Measurements from ENCODE around the gene TRIM24. TPM values are rescaled to one million over a fixed set of nuclear protein-coding genes. Genes with fewer than 3 reads are reported as not detected.

TRIM24 gene
- total RNA-seq, 2 experiments from 2014 or later: 17.5 to 26.8 TPM

DNA sequence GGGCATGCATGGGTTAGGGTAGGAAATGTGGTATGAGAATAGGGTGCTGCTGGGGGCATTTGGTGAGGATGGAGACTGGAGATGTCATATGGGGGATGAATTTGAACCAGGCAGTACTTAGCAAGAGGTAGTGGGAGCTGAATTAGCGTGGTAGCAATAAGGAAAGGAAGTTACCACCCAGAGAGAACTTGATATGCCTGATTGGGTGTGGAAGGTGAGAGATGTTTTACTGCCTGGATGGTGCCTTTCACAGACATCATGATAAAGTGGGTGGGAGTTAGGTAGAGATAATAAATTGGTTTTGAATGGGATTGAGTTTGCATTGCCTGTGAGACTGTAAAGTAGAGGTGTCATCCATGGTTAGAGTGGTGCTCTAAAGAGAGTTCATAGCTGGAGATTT is 46.7 kb downstream of the TRIM24 start:
- BruUV-seq (replicated peaks): no TSS peak
- Histone ChIP-seq H3K79me2 (ENCODE audit: insufficient read depth, low read depth, low read length) (peaks cover 17% of the 10 kb centered on the region; the same call in 1 of the 2 replicates), H3K4me3 (ENCODE audit: low read depth, low read length, poor library complexity, severe bottlenecking) (no peak overlapping the region), H4K20me1 (ENCODE audit: insufficient read depth, low read length) (no peaks in the 10 kb centered on the region), H3K9me2 (ENCODE audit: insufficient read depth, low read length) (no peaks in the 10 kb centered on the region), H3K9me3 (ENCODE audit: low read length) (no peaks in the 10 kb centered on the region), H3K27ac (ENCODE audit: low read depth, low read length, poor library complexity, severe bottlenecking) (no peak overlapping the region), H3K36me3 (ENCODE audit: insufficient read depth, low read length) (peaks cover 46% of the 10 kb centered on the region), H3K4me2 (ENCODE audit: low read length) (no peak overlapping the region), H2AFZ (ENCODE audit: low read length) (no peak overlapping the region), H3K4me1 (ENCODE audit: insufficient read depth, low read length, poor library complexity, severe bottlenecking) (no peaks in the 10 kb centered on the region)
- intact Hi-C loops (cut with micrococcal nuclease; ENCODE audit: unreplicated experiment): no loop called here
- ChIA-PET POLR2A (no interaction called here), CTCF (ENCODE audit: unreplicated experiment) (no interaction called here)
- TF ChIP-seq CTCF (conservative IDR thresholded peaks at IDR 0.05; ENCODE audit: low read length) (no peak), EZH2phosphoT487 (IDR thresholded peaks at IDR 0.05; ENCODE audit: borderline replicate concordance, low read depth, low read length) (no peak)
- no peak for DNase-seq (ENCODE audit: low spot score)

DNA sequence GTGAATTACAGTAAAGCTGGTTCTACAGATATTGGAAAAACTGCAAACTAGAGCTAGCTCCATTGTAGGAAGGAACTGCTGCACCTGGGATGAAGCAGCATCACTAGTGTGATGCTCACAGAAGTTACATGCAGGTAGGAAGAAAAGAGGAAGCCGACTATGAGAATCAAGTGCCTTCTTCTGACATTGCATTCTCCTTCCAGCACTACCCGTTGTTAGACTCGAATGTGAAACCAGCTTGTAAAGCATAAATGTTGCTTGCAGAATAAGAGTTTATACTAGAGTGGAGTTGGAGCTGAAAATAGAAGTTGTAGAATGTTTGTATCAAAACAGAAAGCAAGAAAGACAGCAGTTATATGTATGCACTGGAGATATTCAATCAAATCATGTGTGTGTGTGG is 49.9 kb downstream of the TRIM24 start:
- Histone ChIP-seq H4K20me1 (ENCODE audit: insufficient read depth, low read length) (no peaks in the 10 kb centered on the region), H3K27ac (ENCODE audit: low read depth, low read length, poor library complexity, severe bottlenecking) (no peak overlapping the region), H3K9me2 (ENCODE audit: insufficient read depth, low read length) (no peaks in the 10 kb centered on the region), H3K79me2 (ENCODE audit: insufficient read depth, low read depth, low read length) (peaks cover 4% of the 10 kb centered on the region; the same call in 1 of the 2 replicates), H2AFZ (ENCODE audit: low read length) (no peak overlapping the region), H3K9me3 (ENCODE audit: low read length) (peaks cover 9% of the 10 kb centered on the region; the same call in 1 of the 2 replicates), H3K36me3 (ENCODE audit: insufficient read depth, low read length) (peaks cover 67% of the 10 kb centered on the region), H3K4me1 (ENCODE audit: insufficient read depth, low read length, poor library complexity, severe bottlenecking) (peaks cover 5% of the 10 kb centered on the region), H3K4me2 (ENCODE audit: low read length) (no peak overlapping the region), H3K4me3 (ENCODE audit: low read depth, low read length, poor library complexity, severe bottlenecking) (no peak overlapping the region)
- POLR2A ChIA-PET: interaction anchor here (0.7 to 0.8 kb wide), 2 partner anchors 10 to 261 kb away, joined by 3 to 4 read pairs; no protein-coding TSS in a partner anchor
- intact Hi-C loops (cut with micrococcal nuclease; ENCODE audit: unreplicated experiment): no loop called here
- CTCF ChIA-PET (ENCODE audit: unreplicated experiment): interaction anchor here (0.6 kb wide), 1 partner anchor 16 kb away, joined by 4 read pairs; no protein-coding TSS in a partner anchor
- DNase-seq (ENCODE audit: low spot score): no peak
- no peak for TF ChIP-seq EZH2phosphoT487 (IDR thresholded peaks at IDR 0.05; ENCODE audit: borderline replicate concordance, low read depth, low read length)
- no peak for TF ChIP-seq CTCF (conservative IDR thresholded peaks at IDR 0.05; ENCODE audit: low read length)
- no TSS peak for BruUV-seq (replicated peaks)

DNA sequence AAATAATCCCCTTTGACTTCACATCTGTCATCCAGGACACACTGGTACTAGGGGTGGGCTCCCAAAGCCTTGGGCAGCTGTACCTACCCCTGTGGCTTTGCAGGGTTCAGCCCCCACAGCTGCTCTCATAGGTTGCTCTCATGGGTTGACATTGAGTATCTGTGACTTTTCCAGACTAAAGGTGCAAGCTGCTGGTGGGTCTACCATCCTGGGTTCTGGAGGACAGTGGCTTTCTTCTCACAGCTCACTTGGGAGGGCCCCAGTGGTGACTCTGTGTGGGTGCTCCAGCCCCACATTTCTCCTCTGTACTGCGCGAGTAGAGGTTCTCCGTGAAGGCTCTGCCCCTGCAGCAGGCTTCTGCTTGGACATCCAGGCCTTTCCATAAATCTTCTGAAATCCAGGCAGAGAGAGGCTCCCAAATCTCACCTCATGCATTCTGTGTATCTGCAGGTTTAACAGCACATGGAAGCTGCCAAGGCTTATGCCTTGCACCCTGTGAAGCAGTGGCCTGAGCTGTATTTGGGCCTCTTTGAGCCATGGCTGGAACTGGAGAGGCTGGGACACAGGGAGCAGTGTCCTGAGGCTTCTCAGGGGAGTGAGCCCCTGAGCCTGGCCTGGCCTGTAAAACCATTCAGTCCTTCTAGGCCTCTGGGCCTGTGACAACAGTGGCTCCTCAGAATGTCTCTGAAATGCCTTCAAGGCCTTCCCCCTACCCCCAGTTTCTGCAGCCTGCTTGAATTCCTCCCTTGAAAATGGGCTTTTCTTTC is 52.2 kb downstream of the TRIM24 start:
- H2AFZ ChIP-seq (ENCODE audit: low read length): no peak overlapping the region
- no peak for TF ChIP-seq EZH2phosphoT487 (IDR thresholded peaks at IDR 0.05; ENCODE audit: borderline replicate concordance, low read depth, low read length)
- no peak for TF ChIP-seq CTCF (conservative IDR thresholded peaks at IDR 0.05; ENCODE audit: low read length)
- H4K20me1 ChIP-seq (ENCODE audit: insufficient read depth, low read length): no peaks in the 10 kb centered on the region
- no TSS peak for BruUV-seq (replicated peaks)
- no peaks in the 10 kb centered on the region for H3K9me2 ChIP-seq (ENCODE audit: insufficient read depth, low read length)
- H3K36me3 ChIP-seq (ENCODE audit: insufficient read depth, low read length): peaks cover 62% of the 10 kb centered on the region
- DNase-seq (ENCODE audit: low spot score): no peak
- intact Hi-C loops (cut with micrococcal nuclease; ENCODE audit: unreplicated experiment): no loop called here
- ChIA-PET POLR2A (interaction anchor here (0.6 kb wide), 1 partner anchor 58 kb away, joined by 7 read pairs; no protein-coding TSS in a partner anchor), CTCF (ENCODE audit: unreplicated experiment) (no interaction called here)
- no peak overlapping the region for H3K4me2 ChIP-seq (ENCODE audit: low read length)
- peaks cover 10% of the 10 kb centered on the region for H3K4me1 ChIP-seq (ENCODE audit: insufficient read depth, low read length, poor library complexity, severe bottlenecking)
- H3K4me3 ChIP-seq (ENCODE audit: low read depth, low read length, poor library complexity, severe bottlenecking): no peak overlapping the region
- peaks cover 4% of the 10 kb centered on the region; the same call in 1 of the 2 replicates for H3K79me2 ChIP-seq (ENCODE audit: insufficient read depth, low read depth, low read length)
- H3K9me3 ChIP-seq (ENCODE audit: low read length): peaks cover 9% of the 10 kb centered on the region; the same call in 1 of the 2 replicates
- H3K27ac ChIP-seq (ENCODE audit: low read depth, low read length, poor library complexity, severe bottlenecking): no peak overlapping the region
